A673 (cell line): ENCODE data around the gene GALNT11. TPM values are rescaled to one million over a fixed set of nuclear protein-coding genes. Genes with fewer than 3 reads are reported as not detected.

ENCODE experiments used
- BruUV-seq: library from RNA; stranded (reverse); fragments of 400-500 nt; replicated peaks from 2 replicates; lab custom pipeline; 2021; lab: Mats Ljungman, UMichigan
- CTCF ChIA-PET: fragments of 300-600 bp; sonication (Branson Sonifier 250); formaldehyde crosslinking; loops from one replicate; lab custom pipeline; 2022; ENCODE audit warnings: antibody characterized with exemption; lab: Charles Lee
- POLR2A ChIA-PET: fragments of 300-600 bp; sonication (Branson Sonifier 250); formaldehyde crosslinking; loops from one replicate; lab custom pipeline; 2022; ENCODE audit warnings: antibody characterized with exemption; ENCODE audit not compliant: low non-redundant PET; lab: Charles Lee
- DNase-seq: peaks from one replicate; pipeline ENCODE4 v3.0.0-alpha.2; 2015; ENCODE audit warnings: low spot score
- H3K27ac ChIP-seq: fragments of 200-600 bp; sonication (generic); 2 replicates; pipeline ENCODE4 v1.5.1; 2016; ENCODE audit warnings: mixed run types, low read depth, mild to moderate bottlenecking, mixed read lengths, antibody characterized with exemption, low read length; ENCODE audit not compliant: poor library complexity, severe bottlenecking
- H3K27me3 ChIP-seq: fragments of 200-600 bp; sonication (generic); replicated peaks from 2 replicates; pipeline ENCODE4 v1.6.1; 2017; ENCODE audit warnings: mixed run types, low read depth, mild to moderate bottlenecking, mixed read lengths, antibody characterized with exemption, low read length; ENCODE audit not compliant: insufficient read depth, poor library complexity
- H3K36me3 ChIP-seq: fragments of 200-600 bp; sonication (generic); 2 replicates; pipeline ENCODE4 v1.6.1; 2016; ENCODE audit warnings: mixed run types, mild to moderate bottlenecking, mixed read lengths, antibody characterized with exemption, low read length; ENCODE audit not compliant: insufficient read depth, poor library complexity, severe bottlenecking
- H3K4me1 ChIP-seq: fragments of 200-600 bp; sonication (generic); 2 replicates; pipeline ENCODE4 v1.6.1; 2017; ENCODE audit warnings: mixed run types, mild to moderate bottlenecking, mixed read lengths, antibody characterized with exemption, low read length; ENCODE audit not compliant: insufficient read depth, poor library complexity, severe bottlenecking
- H3K4me3 ChIP-seq: fragments of 200-600 bp; sonication (generic); 2 replicates; pipeline ENCODE4 v1.5.1; 2016; ENCODE audit warnings: low read depth, mixed run types, mild to moderate bottlenecking, mixed read lengths, low read length; ENCODE audit not compliant: poor library complexity, severe bottlenecking
- H3K9me3 ChIP-seq: fragments of 200-600 bp; sonication (generic); 2 replicates; pipeline ENCODE4 v1.6.1; 2016; ENCODE audit warnings: mixed run types, low read depth, mild to moderate bottlenecking, mixed read lengths, antibody characterized with exemption, low read length; ENCODE audit not compliant: poor library complexity, severe bottlenecking
- EZH2 ChIP-seq: fragments of 200-600 bp; sonication (generic); IDR thresholded peaks from 2 replicates; pipeline ENCODE4 v1.6.1; 2017; ENCODE audit warnings: borderline replicate concordance, low read depth, mild to moderate bottlenecking, mixed read lengths, antibody characterized with exemption, low read length; ENCODE audit not compliant: poor library complexity, severe bottlenecking
- intact Hi-C: fragments of 100-400 bp; cut with micrococcal nuclease; formaldehyde crosslinking; loops from one replicate; pipeline ENCODE4 v1.10.0; 2022; ENCODE audit not compliant: unreplicated experiment
- total RNA-seq: library from RNA; stranded (reverse); gene quantifications from 2 replicates; pipeline ENCODE4 v1.2.3, GENCODE V29; 2021
- TF ChIP-seq, protein P1 (sequence below): fragments of 300-800, 200-600 bp; sonication (generic); conservative IDR thresholded peaks from 2 replicates; pipeline ENCODE4 v1.5.1; 2017; ENCODE audit warnings: low read depth, mild to moderate bottlenecking, antibody characterized with exemption, low read length, moderate library complexity, mixed read lengths

Gene GALNT11
- total RNA-seq, 1 experiment from 2014 or later: 35.5 TPM

DNA sequence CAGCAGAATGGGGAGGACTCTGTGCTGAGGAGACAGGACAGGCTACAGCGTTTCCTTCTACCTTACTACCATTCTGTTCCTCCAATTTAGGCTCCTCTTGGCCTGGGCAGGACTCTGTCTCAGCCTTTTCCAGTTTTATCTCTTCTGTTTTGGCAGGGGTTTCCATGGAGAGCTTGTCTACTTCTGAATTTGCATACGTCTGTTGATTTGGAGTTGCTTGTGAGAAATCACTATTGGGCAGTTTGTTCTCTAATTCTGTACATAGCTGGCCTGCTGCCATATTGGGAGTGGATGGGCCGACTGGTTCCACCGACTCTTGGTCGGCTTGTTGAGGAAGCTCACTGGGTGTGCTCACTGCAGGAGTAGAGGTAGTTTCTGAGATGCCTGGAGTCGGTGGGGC lies 136.8 kb downstream of the GALNT11 start:
- Histone ChIP-seq H3K36me3 (peaks cover 62% of the 10 kb centered on the region), H3K27ac (no peak overlapping the region), H3K4me3 (no peak overlapping the region), H3K4me1 (no peaks in the 10 kb centered on the region), H3K9me3 (no peaks in the 10 kb centered on the region), H3K27me3 (no peaks in the 10 kb centered on the region)
- intact Hi-C loops: no loop called here
- ChIA-PET CTCF (no interaction called here), POLR2A (no interaction called here)
- TF ChIP-seq, protein P1, sequence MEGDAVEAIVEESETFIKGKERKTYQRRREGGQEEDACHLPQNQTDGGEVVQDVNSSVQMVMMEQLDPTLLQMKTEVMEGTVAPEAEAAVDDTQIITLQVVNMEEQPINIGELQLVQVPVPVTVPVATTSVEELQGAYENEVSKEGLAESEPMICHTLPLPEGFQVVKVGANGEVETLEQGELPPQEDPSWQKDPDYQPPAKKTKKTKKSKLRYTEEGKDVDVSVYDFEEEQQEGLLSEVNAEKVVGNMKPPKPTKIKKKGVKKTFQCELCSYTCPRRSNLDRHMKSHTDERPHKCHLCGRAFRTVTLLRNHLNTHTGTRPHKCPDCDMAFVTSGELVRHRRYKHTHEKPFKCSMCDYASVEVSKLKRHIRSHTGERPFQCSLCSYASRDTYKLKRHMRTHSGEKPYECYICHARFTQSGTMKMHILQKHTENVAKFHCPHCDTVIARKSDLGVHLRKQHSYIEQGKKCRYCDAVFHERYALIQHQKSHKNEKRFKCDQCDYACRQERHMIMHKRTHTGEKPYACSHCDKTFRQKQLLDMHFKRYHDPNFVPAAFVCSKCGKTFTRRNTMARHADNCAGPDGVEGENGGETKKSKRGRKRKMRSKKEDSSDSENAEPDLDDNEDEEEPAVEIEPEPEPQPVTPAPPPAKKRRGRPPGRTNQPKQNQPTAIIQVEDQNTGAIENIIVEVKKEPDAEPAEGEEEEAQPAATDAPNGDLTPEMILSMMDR: no peak
- no peak for TF ChIP-seq EZH2
- BruUV-seq: no TSS peak
- DNase-seq: no peak

Other genes starting within 250 kb of the GALNT11 start
- gene PRKAG2, start 148.6 kb upstream of the GALNT11 start, total RNA-seq: 10.3 and 11.6 TPM in 2 replicates
- gene GALNTL5, start 69.2 kb upstream of the GALNT11 start, total RNA-seq: not detected in 2 replicates